Iris pigment epithelial cell (primary cell): ENCODE measurements around the gene NDUFS6.
"Not testable (repeated sequence)": the region's sequence is repeated elsewhere in the genome, so short reads cannot be mapped to it uniquely, and the experiment has no call there.

Source experiments
- DNase-seq: peaks from one replicate; pipeline ENCODE4 v3.0.0-alpha.2; 2011; ENCODE audit warnings: low read depth

Gene NDUFS6

GRCh38 chr5:1834022-1834551, 32.9 kb downstream of the NDUFS6 start:
- DNase-seq = no peak

DNA sequence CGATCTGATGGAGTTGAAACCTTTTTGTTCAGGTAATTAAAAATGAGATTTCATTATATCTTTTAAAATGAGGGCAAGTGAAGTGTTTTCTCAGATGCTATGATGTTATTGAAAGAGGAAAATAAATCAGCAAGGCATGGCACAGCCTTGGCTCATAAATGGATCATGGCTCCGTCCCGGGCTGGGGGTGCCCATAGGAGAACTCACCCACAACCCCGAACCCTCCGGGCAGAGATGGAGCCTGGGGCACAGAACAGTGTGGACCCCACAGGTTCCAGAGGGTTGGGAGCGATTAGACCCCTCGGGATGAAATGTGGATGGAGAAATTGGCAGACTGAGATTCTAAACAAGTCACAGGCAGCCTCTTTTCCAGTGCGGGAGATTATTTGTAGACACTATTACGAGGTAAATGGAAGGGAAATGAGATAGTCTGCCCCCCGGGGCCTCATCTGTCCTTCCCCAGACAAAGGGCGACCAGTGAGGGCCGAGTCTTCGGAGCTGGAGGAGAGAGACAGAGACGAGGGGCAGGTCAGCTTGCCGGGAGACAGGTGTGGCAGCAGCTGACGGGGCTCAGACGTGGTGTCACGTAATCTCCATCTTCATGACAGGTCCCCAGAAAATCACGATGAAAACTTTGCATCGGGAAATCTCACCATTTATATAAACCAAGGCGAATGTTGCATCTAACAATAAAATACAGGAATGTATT, 33.7 kb downstream of the NDUFS6 start:
- no peak for DNase-seq

DNA sequence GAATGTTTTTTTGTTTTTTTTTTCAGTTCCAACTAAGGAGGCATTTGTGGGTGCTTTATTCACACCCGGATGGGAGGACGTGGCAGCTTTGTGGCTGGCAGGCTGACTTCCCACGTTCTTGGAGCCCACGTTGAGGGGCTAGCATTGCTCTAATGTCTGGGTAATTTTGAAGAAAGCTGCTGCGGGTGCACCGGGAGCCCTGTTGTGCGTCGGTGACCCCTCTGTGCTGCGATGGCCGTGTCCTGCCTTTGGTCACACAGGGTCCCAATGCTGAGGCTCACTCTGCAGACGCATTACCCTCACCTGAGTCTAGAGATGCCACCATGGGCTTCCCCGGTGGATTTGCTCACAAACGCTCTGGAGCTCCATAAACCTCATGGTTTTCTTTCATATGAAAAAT, 34.2 kb downstream of the NDUFS6 start:
- DNase-seq = no peak

DNA sequence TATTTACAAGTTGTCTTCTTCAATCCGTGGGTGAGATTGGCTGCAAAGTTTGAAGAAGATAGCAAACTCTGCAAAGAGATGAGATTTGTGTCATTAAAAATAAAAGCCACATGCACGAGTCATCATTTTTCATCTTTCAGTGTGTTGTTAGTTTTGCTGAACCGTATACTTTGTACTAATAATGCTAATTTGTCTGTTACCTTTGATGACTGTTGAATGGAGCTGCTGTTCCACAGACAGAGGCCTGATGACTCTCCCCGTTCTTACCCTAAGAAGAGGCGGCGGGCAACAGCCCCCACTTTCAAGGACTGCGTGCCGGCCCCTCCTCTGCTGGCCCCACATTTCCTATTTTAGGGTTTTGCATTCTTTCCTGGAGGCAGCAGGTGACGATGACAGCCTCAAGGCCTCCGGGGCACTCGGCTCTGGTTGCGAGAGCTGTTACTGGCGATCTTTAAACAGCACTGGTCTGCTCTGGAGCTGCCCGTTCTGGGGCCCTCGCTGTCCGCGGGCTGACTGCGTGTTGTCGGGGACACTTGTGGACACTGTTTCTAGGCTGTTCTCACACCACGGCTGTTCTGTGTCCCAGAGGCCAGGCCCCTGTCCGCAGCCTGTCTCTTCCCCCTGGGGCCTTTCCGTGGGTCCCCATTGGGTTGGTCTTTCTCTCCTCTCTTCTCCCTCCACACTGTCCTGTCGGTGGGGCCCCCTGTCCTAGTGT, 35.1 kb downstream of the NDUFS6 start:
- no peak for DNase-seq

DNA sequence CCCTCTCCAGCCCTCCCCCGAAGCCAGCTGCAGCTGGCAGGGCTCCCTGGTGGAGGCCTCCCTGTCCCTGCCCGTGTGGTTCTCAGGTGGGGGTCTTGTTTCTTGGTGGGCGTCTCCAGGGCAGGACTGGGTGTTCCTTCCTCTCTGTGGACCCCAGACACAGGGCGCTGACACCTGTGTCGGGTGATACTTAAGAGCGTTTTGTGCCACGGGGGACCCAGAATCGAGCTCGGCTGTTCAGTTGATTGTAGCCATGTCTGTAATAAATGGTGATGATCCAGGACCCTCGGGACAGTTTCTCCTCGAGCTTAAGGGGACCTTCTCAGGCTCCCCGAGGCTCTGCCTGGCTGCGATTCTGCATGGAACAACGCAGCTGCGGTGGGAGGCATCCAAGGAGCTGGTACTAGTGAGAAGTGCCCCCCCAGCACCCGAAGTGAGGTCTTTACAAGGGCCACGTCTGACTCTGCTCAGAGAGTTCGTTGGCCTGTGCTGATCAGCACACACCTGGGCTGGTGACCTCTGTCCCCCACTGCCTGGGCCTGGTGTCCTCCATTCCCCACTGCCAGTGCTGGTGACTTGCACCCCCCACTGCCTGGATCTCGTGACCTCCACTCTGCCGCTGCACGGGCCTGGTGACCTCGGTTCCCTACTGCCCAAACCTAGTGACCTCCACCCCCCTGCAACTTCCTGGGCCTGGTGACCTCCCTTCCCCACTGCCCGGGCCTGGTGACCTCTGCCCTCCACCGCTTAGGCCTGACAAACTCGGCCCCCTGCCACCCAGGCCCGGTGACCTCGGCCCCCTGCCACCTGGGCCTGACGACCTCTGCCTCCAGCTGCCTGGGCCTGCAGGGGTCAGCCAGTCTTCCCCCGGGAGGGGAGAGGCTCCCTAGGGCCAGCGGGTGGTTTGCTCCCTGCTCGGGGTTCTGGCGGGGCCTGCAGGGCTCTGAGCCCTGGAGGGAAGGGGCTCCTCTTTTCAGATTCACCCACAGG, 36.0 kb downstream of the NDUFS6 start:
- no peak for DNase-seq

DNA sequence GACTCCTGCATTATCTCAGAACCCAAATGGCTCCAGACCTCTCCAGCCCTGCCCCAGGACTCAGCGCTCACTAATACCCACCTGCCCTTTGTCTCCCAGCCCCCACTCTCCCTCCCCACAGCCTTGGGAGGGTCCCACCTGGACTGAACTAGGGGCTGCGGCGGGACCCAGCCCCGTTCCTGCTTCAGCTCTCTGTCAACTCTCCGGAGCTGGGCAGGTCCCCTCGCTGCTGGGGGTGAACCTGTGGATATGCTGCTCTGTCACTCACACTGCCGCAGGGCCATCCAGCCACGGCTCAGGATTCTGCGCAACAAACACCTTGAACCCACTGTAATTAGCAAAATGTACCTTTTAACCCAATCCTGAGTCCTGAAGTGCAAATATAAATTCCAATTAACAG, 36.8 kb downstream of the NDUFS6 start:
- no peak for DNase-seq

DNA sequence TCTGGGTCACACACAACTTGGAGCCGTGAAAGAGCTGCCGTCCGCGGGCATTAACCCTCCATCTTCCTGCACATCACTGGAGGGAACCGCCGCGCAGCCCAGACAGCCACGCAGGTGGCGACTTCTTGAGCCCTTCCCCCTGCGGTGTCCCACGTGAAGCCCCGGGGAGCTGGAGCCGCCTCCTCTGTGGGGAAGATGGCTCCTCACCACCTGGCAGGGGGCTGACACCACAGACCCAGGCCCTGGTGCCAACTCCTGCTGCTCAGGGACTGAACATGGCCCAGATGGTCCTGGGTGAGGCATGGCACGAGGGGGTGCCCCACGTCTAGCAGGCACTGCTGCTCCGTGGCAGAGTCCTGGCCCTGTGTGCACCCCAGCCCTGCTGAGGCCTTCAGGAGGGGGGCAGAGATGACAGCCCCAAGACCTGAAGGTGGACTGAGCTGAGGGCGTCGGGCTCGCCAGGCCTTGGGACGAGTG, 38.9 kb downstream of the NDUFS6 start:
- DNase-seq = no peak

DNA sequence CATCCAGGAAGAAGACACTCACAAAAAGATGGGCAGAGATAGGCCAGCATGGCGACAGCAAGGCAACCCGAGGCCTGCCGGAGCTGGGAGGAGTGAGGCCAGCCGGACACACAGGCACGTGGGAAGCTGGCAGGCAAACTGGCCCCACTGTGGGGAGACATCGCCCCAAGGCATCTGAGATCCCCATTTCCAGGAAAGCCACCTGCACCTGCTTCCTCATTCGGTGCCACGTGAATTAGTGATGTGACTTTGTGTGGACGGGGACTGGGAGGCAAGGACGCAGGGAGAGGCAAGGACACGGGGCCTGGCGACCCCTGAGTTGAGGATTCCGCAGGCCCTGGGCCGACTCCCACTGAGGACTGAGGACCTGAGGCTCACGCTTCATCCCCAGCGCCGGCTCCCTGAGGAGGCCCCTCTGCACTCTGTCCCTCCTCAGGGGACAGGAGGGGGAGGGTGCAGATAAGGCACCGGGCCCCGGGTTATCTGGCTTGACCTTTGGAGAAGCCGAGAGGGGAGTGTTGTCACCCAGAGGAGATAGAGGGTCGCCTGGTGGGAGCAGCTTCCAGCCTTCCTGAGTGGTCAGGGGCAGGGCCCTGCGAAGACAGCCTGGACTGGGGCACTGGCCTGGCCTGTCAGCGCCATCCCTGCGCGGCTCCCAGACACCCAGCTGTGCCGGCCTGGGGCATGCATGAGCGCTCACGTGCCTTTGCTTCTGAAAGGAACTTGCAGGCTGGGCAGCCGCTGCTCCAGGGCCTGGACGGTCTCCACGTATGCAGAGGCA, 39.7 kb downstream of the NDUFS6 start:
- DNase-seq = no peak

DNA sequence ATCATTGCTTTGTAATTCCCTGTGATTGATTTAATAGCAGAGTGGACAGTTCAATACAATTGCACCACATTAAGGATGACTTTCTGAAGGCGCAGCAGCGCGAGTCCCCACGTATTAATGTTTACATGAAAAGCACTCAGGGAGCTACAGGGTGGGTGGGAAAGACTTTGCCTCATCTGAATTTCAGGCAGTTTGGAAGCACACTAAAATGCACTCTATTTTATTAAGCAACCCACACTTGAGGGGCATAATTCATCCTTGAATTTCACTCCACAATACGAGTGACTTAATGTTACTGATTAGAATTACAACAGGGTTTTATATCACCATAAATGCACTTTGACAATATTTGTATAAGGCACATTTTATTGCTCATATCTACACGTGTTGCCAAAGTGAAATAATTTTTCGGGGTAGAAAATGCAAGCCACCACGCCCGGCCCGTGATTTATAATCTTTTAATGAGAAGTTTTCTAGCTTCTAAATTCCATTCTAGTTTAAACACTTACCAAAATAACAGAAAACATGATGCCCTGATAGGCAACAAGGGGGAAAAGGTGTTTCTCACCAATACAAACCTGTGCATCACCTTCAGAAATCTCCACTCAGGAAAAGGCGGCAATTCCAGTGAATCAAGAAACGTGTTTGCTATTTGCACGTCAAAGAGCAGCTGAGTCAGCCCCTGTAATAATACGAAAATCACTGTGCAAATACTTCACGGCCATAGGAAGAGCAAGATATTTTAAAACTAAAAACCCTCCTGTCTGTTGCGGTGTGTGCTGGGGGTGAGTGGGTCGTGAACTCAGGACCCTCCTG, 41.0 kb downstream of the NDUFS6 start:
- DNase-seq = no peak

DNA sequence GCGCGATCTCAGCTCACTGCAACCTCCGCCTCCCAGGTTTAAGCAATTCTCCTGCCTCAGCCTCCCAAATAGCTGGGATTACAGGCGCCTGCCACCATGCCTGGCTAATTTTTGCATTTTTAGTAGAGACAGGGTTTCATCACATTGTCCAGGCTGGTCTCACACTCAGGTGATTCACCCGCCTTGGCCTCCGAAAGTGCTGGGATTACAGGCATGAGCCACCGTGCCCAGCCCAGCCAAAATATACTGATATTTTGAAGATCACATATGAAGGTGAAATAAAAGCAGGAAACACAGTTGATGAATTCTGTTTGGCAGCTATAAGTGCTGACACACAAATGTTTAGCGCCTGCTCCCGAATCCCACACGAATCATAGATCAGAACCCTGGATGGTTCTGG, 42.6 kb downstream of the NDUFS6 start:
- not testable (repeated sequence) for DNase-seq

DNA sequence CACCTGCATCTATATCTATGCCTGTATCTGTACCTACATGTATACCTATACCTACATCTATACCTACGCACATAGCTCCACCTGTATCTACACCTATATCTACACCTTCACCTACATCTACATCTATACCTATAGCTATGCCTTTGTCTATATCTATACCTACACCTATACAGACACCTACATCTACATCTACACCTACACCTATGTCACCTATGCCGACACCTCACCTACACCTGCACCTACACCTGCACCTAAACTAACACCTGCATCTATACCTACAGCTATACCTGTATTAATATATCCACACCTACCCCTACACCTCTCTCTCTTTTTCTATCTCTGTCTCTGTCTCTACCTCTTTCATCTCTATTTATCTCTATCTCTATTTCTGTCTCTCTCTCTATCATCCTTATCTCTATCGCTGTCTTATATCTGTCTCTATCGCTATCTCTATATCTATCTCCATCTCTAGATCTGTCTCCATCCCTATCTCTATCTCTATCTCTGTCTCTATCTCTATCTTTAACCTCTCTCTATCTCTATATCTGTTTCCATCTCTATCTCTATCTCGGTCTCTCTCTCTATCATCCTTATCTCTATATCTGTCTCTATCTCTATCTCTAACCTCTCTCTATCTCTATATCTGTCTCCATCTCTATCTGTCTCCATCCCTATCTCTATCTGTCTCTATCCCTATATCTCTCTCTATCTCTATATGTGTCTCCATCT, 43.7 kb downstream of the NDUFS6 start:
- DNase-seq = no peak

DNA sequence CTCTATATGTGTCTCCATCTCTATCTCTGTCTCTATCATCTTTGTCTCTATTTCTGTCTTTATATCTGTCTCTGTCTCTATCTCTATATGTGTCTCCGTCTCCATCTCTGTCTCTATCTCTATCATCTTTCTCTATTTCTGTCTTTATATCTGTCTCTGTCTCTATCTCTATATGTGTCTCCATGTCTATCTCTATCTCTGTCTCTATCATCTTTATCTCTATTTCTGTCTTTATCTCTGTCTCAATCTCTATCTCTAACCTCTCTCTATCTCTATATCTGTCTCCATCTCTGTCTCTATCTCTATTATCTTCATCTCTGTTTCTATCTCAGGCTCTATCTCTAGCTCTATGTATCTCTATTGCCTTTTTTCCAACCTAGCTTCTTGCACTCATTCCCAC, 44.5 kb downstream of the NDUFS6 start:
- no peak for DNase-seq

DNA sequence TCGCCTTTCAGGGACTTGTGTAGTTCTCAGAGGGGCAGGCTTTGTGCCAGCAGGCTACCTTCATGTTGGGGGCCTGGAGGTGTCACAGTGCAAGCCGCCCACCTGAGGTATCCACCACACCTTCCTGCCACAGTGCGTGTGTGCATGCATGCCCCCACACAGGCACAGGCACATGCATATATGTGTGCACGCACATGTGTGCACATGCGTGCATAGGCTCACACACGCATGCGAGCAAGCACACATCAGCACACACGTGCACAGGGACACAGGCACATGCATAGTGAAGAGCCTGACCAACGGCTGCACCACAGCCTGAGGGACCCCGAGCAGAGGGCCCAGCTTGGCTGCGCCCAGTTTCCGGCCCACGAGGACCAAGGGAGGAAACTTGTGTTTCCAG, 45.4 kb downstream of the NDUFS6 start:
- DNase-seq = no peak

DNA sequence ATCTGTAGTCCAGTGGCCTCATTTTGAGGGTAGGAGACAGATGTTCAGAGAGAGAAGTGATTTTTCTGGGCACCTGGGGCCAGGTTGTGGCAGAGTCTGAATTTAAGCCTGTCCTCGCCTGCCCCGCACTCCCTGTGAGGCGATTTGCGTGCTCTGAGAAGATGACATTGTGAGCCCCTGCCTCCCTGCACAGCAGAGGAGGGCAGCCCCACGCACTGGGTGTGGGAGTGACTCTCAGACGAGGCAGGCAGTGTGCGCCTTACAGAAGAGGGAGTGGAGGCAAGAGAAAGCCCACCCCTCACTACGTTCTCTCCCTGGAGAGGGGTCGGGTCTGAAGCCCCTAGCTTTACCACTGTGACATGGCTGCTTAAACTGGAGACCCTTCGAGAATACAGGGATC, 45.8 kb downstream of the NDUFS6 start:
- no peak for DNase-seq

DNA sequence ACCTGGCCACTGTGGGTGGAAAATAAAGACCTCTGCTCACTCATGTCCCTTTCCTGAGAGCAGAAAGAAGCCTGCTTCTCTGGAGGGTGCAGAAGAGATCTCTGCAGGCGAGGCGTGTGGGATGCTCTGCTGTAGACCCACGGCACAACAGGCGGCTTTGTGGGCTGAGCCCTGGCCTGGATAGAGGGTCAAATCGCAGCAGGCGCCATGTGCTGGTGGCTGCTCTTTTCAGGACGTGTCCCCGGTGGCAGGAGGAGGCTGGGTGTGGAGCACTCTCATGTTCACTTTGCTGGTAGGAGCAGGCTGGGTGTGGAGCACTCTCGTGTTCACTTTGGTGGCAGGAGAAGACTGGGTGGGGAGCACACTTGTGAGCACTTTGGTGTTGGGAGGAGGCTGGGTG, 46.4 kb downstream of the NDUFS6 start:
- no peak for DNase-seq

GRCh38 chr5:1850324-1851154, 49.3 kb downstream of the NDUFS6 start:
- no peak for DNase-seq

- DNase-seq = no peak
Observed at GRCh38 chr5:1851290-1851934, 50.2 kb downstream of the NDUFS6 start.

DNA sequence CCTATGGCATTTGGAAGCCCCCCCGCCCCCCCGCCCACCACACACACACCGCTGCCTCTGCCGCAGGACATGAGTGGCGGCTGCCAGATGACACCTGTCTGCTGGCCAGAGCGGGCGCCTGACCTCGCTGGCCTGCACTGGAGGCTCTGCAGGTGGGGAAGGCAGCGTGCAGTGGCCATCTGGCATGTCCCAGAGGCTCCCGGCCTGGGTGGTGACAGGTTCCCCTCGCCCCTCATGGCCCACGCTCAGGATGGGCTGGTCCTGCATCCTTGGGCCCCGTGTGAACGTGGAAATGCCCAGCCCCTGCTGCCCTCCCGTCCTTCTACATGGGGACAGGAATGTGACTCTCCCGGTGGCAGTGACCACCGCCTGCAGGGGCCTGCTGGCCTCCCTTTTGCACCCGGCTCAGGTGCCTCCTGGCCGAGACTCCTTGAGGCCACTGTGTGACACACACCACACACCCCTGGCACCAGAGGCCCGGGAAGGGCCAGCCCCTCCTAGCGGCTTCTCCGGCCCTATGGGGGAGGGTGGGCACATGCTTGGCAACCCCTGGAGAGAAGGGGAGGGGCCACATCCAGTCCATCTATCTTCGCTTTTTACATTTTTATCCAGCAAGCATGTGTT, 51.2 kb downstream of the NDUFS6 start:
- no peak for DNase-seq
